ENCODE data around the gene SGTA.
"Not testable (repeated sequence)": the region's sequence is repeated elsewhere in the genome, so short reads cannot be mapped to it uniquely, and the experiment has no call there.

The SGTA gene

GRCh38 chr19:2726160-2726855, 56.8 kb downstream of the SGTA start:
- no peak for DNase-seq (ENCODE audit: low spot score)

- no peak for DNase-seq (ENCODE audit: low spot score)
Observed at GRCh38 chr19:2724148-2724557, 58.9 kb downstream of the SGTA start.

- DNase-seq (ENCODE audit: low spot score), result no peak
Observed at GRCh38 chr19:2723747-2724146, 59.3 kb downstream of the SGTA start.

GRCh38 chr19:2723345-2723715, 59.7 kb downstream of the SGTA start:
- no peak for DNase-seq (ENCODE audit: low spot score)

GRCh38 chr19:2722541-2723344, 60.3 kb downstream of the SGTA start:
- no peak for DNase-seq (ENCODE audit: low spot score)

GRCh38 chr19:2721570-2722540, 61.2 kb downstream of the SGTA start:
- no peak for DNase-seq (ENCODE audit: low spot score)

- DNase-seq (ENCODE audit: low spot score), result peak; percentile 71
Observed at GRCh38 chr19:2720777-2721569, 62.1 kb downstream of the SGTA start, which contains the start of gene DIRAS1. DIRAS1 (minus strand) TSS chr19:2721372; CDS start chr19:2717806, 3,566 bp downstream.

- peak; percentile 62 for DNase-seq (ENCODE audit: low spot score)
Observed at GRCh38 chr19:2719920-2720776, 62.9 kb downstream of the SGTA start.

GRCh38 chr19:2719232-2719735, 63.8 kb downstream of the SGTA start:
- DNase-seq (ENCODE audit: low spot score), result no peak

GRCh38 chr19:2717638-2718541, 65.2 kb downstream of the SGTA start:
- no peak for DNase-seq (ENCODE audit: low spot score)

GRCh38 chr19:2716722-2717637, 66.1 kb downstream of the SGTA start:
- no peak for DNase-seq (ENCODE audit: low spot score)

GRCh38 chr19:2716275-2716650, 66.8 kb downstream of the SGTA start:
- DNase-seq (ENCODE audit: low spot score), result no peak

- DNase-seq (ENCODE audit: low spot score), result no peak
Observed at GRCh38 chr19:2715470-2716274, 67.4 kb downstream of the SGTA start.

- no peak for DNase-seq (ENCODE audit: low spot score)
Observed at GRCh38 chr19:2714531-2715269, 68.4 kb downstream of the SGTA start.

GRCh38 chr19:2714102-2714501, 69.0 kb downstream of the SGTA start:
- not testable (repeated sequence) for DNase-seq (ENCODE audit: low spot score)

GRCh38 chr19:2713170-2713569, 69.9 kb downstream of the SGTA start:
- not testable (repeated sequence) for DNase-seq (ENCODE audit: low spot score)

- DNase-seq (ENCODE audit: low spot score), result no peak
Observed at GRCh38 chr19:2711875-2712205, 71.2 kb downstream of the SGTA start.
